ENCODE measurements around the gene TBC1D9B. TPM values are rescaled to one million over a fixed set of nuclear protein-coding genes. Genes with fewer than 3 reads are reported as not detected.

The TBC1D9B gene
- total RNA-seq, 1 donor from 2014 or later, result 81.0 TPM

DNA sequence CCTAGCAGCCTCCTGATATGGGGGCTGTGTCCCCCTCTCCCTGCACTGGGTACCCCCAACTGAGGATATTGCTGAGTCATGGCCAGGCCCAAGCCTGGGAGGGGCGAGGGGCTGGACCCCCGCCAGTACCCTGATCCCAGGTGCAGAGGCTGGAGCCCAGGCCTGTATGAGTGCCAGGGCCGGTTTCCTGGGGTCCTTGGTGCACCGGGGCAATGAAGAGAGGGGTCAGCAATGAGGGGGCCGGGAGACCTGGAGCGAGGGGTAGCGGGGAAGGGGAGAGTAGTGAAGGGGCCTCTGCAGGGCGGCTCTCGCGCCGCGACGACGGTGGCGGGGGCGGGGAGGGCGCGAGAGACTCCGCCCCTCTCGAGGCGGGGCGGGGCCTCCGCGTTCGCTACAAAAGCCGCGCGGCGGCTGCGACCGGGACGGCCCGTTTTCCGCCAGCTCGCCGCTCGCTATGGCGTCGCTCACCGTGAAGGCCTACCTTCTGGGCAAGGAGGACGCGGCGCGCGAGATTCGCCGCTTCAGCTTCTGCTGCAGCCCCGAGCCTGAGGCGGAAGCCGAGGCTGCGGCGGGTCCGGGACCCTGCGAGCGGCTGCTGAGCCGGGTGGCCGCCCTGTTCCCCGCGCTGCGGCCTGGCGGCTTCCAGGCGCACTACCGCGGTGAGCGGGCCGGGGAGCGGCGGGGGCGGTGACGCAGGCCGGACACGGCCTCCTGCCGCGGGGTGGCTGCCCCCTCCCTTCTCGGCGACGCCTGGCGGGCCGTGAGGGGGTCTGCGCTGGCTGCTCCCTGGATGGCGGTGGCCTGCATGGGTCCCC is 87.0 kb downstream of the TBC1D9B start, which contains the start of gene SQSTM1:
Gene SQSTM1 (plus strand): TSS at position 423 of the 815 bp plus-strand sequence. CDS start 32 bp downstream, at position 455.
- no peak for DNase-seq (ENCODE audit: low read depth)

DNA sequence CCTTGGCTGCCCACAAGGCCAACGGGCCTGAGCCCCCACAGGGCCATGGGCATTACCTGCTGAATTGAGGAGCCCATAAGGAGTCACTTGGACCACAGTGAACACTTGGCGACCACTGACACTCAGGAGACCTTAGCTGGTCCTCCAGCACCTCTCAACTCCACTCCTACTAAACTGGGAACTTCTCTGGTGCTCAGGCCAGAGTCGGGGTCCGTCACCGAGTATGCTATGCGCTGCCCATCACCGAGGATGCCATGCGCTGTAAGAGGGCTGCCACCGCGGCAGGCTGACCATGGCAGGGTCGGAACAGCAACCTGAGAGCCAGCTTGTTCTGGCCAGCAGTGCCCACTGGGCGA is 87.6 kb downstream of the TBC1D9B start:
- no peak for DNase-seq (ENCODE audit: low read depth)

DNA sequence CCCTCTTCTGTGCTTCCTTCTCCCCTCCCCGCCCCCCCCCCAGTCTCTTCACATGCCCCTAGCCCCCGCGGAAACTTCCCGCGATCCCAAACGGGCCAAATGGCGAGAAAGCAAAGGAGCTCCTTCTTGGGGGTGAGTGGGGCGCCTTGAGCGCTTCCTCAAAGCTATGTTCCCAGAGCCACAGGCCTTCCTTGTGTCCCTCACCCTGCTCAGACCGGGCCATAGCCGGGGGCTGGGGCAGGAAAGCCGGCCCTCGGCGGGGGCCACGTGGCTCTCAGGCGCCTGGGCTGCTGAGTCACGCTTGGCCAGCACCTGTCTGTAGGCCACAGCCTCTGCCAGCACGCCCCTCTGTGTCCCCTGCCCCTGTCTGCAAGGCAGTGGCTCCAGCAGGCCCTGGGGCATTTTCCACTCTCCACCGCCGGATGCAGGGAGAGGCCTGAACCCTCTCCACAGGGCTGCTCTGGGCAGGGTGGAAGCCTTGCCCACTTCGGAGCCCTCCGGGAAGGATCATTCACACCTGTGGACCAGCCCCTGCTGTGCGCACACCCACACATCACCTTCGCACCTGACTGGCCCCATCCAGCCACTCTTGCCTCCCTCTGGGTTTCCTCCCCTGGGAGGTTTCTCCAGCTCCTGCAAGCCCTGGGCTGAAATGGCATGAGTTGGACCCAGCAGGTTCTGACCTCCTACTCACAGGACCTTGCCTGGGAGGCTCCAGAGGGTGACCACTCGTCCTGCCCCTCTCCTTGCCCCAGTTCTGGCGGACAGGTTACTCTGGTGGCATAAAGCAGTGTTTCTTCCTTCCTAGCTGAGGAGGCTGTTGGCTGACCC is 88.2 kb downstream of the TBC1D9B start:
- peak; percentile 73 for DNase-seq (ENCODE audit: low read depth)

DNA sequence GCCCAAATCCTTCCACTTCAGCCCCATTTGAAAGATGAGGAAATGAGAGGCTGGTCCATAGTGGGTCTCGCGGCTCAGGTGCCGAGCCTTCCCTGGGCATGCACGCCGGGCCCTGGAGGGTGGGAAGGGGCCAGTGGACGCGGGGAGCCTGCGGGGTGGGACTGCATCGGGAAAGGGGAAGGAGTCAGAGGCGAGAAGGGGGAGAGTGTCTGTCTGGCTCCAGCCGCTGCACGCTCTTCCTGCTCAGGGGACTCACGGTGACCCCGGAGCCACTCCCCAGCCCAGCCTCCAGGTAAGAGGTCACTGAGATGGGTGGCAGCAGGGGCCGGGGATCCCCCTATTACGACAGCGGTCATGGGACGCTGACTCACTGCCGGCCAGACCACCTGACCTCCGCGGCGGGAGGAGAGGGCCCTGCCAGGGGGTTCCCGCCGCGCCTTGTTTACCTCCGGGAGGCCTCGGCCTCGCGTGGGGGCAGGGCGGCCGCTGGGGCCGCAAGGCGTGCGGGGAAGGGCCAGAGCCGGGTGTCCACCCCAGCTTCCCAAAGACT is 88.9 kb downstream of the TBC1D9B start:
- peak; percentile 89 for DNase-seq (ENCODE audit: low read depth)

DNA sequence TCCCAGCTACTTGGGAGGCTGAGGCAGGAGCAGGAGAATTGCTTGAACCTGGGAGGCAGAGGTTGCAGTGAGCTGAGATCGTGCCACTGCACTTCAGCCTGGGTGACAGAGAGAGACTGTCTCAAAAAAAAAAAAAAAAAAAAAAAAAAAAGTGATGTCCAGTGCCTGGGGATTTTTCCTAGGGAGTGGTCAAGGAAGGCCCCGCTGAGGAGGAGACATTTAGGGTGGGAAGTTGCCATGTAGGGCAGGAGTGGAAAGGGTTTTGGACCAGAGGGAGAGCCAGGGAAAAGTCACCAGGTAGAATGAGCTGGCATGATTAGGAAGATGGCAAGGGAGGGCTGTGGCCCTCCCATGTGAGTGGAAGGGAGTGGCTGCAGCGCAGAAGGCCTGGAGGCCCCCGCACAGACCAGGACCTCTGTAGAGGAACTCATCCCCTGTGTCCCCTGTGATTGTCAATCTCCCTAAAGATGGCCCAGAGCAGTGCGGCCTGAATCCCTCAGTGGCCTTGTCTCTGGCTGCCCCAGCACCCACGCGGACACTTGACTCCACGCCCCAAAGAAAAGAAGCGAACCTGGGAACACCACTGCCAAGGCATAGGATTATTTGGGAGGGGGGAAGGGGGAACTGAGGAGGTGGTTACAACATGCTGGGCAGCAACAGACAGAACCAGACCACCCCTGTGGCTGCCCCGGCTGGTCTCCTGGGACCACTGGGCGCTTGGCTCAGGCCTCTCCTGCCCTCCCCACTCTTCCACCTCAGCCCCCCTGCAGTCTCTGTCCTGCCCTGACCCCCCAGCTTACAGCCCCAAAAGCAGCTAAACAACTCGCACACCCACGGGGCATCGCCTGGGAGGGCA is 89.6 kb downstream of the TBC1D9B start:
- DNase-seq (ENCODE audit: low read depth), result no peak

DNA sequence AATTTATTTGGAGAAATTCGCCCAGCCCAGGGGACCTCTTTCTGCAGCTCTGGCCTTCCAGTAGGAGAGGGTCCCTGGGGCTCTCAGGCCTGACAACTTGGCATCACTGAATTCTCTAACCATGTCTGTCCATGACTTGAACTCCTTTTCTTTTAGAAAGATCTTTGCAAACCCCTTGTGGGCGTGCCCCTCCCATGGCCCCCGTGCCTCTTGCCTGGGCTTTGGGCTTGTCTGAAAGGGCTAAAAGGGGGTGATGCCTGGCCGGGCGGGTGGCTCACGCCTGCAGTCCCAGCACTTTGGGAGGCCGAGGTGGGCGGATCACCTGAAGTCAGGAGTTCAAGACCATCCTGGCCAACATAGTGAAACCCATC is 90.2 kb downstream of the TBC1D9B start:
- no peak for DNase-seq (ENCODE audit: low read depth)

DNA sequence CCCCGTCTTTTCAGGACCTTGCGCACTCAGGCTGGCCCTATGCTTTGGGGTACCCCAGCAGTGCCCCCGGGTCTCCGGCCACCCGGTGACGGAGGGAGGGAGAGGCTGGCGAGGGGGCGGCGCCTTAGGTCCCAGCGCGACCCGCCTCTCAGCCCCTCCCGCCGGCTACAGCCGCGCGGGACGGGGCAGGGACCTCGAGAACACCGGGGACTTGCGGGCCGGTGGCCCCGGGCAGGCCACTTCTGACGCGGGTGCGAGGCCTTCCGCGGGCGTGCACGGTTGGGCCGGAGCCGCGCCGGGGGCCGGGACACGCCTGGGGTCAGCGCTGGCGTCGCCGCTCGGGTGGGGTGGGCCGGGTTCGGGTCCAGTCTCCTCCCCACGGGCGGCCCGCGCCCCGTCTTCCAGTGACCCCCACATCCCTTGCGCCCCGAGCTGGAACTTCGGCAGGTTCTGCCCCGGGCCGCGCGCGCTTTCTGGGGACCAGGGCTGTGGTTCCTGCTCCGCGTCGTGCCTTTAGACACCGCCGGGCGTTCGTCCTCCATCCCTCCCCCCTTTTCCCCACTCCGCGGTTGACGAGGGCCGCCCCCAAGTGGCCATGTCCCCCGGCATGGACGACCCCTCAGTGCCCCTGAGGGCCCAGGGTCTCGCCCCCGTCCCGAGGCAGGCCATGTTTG is 90.8 kb downstream of the TBC1D9B start:
- DNase-seq (ENCODE audit: low read depth), result no peak

DNA sequence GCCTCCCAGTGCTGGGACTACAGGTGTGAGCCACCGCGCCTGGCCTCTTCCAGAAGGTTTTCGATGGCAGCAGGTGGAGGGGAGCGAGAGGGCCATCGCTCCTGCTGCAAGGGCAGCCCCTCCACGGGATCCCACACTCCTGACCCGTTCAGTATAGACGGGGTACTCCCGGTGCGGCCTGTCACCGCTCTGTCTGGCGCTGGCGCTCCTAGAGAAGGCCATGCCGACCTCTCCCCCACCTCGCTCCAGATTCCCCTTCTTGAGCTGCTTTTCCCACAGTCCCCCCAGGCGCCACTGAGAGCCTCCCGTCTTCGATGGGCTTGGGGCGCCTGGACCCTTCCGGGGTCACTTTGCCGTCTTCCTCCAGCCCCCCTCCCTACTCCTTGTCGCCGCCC is 91.3 kb downstream of the TBC1D9B start:
- no peak for DNase-seq (ENCODE audit: low read depth)

DNA sequence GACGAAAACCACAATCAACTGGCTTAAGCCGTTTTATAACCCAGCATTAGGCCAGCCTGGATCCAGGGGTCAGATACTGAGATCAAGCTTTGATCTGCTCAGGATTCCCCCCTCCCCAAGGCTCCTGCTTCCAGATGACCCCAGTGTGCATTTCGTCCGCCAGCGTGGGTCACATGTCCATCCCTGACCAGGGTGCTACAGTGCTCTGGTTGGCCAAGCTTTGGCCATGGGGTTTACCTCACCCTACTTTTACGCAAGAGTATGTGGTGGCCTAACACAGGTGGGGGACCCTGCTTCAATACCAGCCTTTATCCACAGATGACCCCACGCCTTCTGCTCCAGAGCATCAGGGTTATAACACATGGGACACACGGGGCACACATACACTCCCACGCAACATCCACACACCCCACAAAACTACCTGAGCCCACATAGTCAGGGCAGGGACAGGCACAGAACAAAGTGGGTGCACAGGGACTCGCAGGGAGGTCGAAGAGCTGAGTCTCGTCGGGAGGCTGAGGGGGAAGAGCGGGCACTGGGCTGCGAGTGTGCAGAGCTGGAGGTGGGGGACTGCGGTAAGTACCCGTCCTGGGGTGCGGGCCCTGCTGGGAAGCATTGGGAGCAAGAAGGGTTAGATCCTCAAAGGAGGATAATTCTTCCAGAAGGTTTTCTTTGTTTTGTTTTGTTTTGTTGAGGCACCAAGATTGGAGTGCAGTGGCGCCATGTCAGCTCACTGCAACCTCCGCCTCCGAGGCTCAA is 92.0 kb downstream of the TBC1D9B start:
- no peak for DNase-seq (ENCODE audit: low read depth)

DNA sequence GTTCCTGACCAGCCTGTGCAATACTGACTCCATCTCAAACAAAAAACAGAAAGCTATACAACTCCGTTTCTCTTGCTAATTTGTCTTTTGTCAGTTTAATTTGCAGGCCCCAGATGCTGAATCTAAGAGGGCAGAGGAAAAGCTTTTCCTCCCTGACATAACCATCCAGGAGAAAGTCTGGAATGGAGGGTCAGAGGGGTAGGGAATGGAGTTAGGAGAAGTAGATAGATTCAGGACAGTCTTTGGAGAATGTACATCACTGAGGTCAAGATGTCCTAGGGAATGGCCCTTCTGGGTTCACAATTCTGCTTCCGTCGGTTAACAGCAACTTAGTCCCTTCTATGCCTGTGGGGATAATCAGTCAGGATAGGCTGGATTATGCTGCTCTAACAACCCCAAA is 93.6 kb downstream of the TBC1D9B start:
- DNase-seq (ENCODE audit: low read depth), result no peak

DNA sequence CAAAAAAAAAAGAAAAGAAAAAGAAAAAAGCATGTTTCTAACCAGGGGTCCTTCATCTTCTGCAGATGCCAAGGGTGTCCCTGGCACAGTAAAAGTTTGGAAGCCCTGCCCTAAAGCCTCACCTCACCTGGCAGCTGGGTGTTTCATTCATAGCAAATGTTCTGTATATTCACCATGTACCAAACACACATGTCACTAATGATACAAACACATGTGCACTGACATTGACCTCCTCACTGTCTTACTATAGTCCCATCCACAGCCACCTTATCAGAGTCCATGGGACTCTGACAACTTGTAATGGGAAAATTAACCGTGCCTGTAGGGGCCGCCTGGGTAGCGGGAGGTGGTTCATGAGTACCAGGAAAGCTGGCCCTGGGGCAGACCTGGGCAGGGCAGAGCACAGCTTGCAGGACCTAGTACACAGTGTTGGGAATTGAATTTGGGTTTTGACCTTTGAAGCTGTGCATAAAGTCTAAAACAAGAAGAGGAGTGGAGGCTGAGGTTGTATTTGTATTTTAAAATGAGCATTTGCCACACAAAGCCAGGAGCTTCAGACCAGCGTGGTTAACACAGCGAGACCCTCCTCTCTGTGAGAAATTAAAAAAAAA is 94.6 kb downstream of the TBC1D9B start:
- DNase-seq (ENCODE audit: low read depth), result no peak

DNA sequence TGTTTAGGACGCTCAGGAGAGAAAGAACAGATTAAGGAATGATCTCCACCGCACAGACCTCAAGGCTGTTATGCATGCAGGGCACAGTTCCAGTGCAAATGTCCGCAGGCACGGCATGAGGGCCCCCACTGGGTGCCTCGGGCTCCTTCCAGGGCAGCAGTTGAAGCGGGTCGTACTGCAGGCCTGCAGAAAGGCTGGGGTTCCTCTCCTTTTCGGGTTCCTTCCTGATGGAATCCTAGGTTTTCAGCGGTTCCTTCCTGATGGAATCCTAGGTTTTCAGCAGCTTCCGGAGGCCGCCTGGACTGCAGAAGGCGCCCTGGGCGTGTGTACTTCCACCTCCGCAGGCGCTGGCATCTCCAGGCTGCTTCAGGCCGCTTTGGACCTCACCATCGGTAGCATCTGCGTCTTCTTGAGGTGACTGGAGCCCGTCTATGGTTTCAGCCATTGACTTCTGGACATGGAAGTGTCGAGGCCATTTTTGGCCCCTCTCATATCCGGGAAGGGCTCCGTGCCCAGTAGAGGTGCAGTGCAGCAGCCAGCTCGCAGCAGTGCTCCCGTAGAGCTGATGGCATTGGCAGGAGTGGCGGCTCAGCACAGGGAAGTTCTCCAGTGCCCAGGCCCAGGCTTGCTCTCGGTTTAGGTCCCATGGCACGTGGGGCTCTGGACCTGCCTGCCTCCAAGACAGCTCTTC is 95.4 kb downstream of the TBC1D9B start:
- no peak for DNase-seq (ENCODE audit: low read depth)

Other genes starting within 250 kb of the TBC1D9B start
- not detected in 2 replicates for gene CBY3, start 226.9 kb downstream of the TBC1D9B start, total RNA-seq
- 755 and 1,435 TPM in 2 replicates for gene CANX, start 208.9 kb downstream of the TBC1D9B start, total RNA-seq
- 4.2 and 14.5 TPM in 2 replicates for gene MAML1, start 175.1 kb downstream of the TBC1D9B start, total RNA-seq
- gene LTC4S, start 113.9 kb downstream of the TBC1D9B start, total RNA-seq, result 0.80 TPM in 1 of 2 replicates, not detected in the other
- 246 and 323 TPM in 2 replicates for gene MGAT4B, start 101.0 kb downstream of the TBC1D9B start, total RNA-seq
- 447 and 544 TPM in 2 replicates for gene SQSTM1, start 87.0 kb downstream of the TBC1D9B start, total RNA-seq
- gene MRNIP, start 49.1 kb downstream of the TBC1D9B start, total RNA-seq, result 10.8 and 26.5 TPM in 2 replicates
- gene RNF130, start 163.9 kb upstream of the TBC1D9B start, total RNA-seq, result 29.7 and 58.5 TPM in 2 replicates